HFFc6 (cell line): Measurements from ENCODE around the gene SKP1. TPM values are rescaled to one million over a fixed set of nuclear protein-coding genes. Genes with fewer than 3 reads are reported as not detected.

ENCODE experiments used
- DNase-seq: peaks from one replicate; pipeline ENCODE4 v3.0.0-alpha.2; 2018
- H3K27ac Mint-ChIP-seq: 2 replicates; pipeline ENCODE4 v1.8.0; 2020; ENCODE audit warnings: mild to moderate bottlenecking, mixed read lengths
- H3K27me3 Mint-ChIP-seq: 2 replicates; pipeline ENCODE4 v1.8.0; 2021; ENCODE audit warnings: mild to moderate bottlenecking, moderate library complexity, mixed read lengths; ENCODE audit not compliant: insufficient read depth
- H3K36me3 Mint-ChIP-seq: 2 replicates; pipeline ENCODE4 v1.8.0; 2021; ENCODE audit warnings: low read depth, mixed read lengths
- H3K4me1 Mint-ChIP-seq: 2 replicates; pipeline ENCODE4 v1.8.0; 2020; ENCODE audit warnings: low read depth, mixed read lengths
- H3K4me3 Mint-ChIP-seq: 2 replicates; pipeline ENCODE4 v1.8.0; 2020; ENCODE audit warnings: mild to moderate bottlenecking, moderate library complexity, mixed read lengths
- H3K9me3 Mint-ChIP-seq: 2 replicates; pipeline ENCODE4 v1.8.0; 2020; ENCODE audit warnings: mild to moderate bottlenecking, mixed read lengths
- total RNA-seq, 6 experiments: library from RNA; stranded (reverse); fragmentation: NEBNext Ultra II Directional; extraction: Animal tissue kit (Norgen Biotek cat#: 25700); gene quantifications; 2 replicates in 1 of 6; 3 replicates in 5 of 6; pipeline ENCODE4 v1.2.3, GENCODE V29; 2021
- TF ChIP-seq, protein P1 (sequence below): fragments of 200-600 bp; sonication (generic); IDR thresholded peaks from 2 replicates; pipeline ENCODE4 v1.5.0; 2021; ENCODE audit warnings: antibody characterized with exemption, mild to moderate bottlenecking

The SKP1 gene
- total RNA-seq, 6 experiments from 2014 or later, result 419 to 474 (median 442) TPM

DNA sequence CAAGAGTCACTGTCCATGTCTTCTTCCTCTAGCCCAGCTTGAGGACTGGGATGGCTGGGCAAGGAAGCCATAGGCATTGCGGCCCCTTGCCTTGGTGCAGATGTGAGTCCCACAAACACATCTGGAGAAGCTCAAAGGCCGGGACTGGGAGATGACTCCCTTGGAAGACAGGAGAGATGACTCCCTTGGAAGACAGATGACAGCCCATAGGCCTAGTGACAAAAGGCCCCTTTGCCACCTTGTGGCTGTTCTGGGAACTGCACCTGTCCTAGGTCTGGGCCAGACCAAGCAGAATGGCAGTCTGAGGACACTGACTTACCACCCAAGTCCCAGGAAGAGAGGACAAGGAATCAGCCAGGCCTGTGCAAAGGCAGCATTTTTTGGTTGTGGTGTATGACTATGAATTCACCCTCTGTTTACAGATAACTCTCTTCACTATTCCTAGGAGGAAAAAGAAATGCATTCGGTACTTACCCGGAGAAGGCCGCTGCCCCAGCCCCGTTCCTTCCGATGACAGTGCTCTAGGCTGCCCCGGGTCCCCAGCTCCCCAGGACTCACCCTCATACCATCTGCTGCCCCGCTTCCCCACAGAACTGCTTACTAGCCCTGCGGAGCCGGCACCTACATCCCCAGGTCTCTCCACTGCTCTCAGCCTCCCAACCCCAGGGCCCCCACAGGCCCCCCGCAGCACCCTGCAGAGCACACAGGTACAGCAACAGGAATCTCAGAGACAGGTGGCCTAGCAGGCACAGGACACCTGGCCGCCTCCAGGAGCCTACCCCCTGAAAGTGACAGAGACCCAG lies 30.8 kb downstream of the SKP1 start:
- H3K4me3 Mint-ChIP-seq, result no peak overlapping the region
- peaks cover 19% of the 10 kb centered on the region for H3K4me1 Mint-ChIP-seq
- no peaks in the 10 kb centered on the region for H3K9me3 Mint-ChIP-seq
- TF ChIP-seq, protein P1, sequence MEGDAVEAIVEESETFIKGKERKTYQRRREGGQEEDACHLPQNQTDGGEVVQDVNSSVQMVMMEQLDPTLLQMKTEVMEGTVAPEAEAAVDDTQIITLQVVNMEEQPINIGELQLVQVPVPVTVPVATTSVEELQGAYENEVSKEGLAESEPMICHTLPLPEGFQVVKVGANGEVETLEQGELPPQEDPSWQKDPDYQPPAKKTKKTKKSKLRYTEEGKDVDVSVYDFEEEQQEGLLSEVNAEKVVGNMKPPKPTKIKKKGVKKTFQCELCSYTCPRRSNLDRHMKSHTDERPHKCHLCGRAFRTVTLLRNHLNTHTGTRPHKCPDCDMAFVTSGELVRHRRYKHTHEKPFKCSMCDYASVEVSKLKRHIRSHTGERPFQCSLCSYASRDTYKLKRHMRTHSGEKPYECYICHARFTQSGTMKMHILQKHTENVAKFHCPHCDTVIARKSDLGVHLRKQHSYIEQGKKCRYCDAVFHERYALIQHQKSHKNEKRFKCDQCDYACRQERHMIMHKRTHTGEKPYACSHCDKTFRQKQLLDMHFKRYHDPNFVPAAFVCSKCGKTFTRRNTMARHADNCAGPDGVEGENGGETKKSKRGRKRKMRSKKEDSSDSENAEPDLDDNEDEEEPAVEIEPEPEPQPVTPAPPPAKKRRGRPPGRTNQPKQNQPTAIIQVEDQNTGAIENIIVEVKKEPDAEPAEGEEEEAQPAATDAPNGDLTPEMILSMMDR, result peak; percentile 97
- DNase-seq, result peak; percentile 69
- H3K36me3 Mint-ChIP-seq, result peaks cover 5% of the 10 kb centered on the region
- H3K27me3 Mint-ChIP-seq, result peaks cover 2% of the 10 kb centered on the region; the same call in 1 of the 2 replicates
- peak overlapping the region; percentile 29; the same call in 1 of the 2 replicates for H3K27ac Mint-ChIP-seq

DNA sequence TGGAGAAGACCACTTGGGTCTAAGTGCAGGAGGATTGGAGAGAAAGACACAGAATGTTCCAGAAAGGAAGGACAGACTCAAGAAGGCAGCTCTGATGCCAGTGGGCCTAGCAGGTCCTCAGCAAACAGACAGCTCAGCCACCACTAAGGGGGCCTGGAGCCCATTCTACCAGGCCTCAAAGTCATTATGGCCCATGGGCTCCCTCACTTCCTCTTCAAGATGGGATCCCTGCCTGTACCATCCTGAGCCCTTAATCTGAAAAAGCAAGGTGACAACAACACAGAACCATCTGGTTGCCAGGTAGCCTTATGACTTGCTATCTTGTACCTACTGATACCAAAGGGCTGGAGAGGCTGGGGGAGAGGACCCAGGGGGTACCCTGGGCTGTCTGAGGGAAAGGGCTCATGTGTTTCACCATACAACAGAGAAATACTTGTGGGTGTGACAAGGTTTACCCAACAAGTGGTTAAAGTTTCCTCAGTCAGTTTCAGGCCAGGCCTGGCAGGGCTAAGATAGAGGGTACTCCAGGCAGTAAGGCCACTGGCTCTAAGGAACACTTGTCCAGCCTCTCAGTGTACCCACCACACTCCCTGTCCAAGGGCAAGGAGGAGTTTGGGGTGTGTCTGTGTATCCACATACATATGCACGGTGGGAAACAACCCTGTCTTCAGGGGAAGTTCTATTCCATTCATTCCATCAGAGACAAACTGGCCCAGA lies 31.6 kb downstream of the SKP1 start:
- DNase-seq, result no peak
- H3K27me3 Mint-ChIP-seq, result peaks cover 2% of the 10 kb centered on the region; the same call in 1 of the 2 replicates
- peaks cover 26% of the 10 kb centered on the region for H3K4me1 Mint-ChIP-seq
- peaks cover 5% of the 10 kb centered on the region for H3K36me3 Mint-ChIP-seq
- H3K27ac Mint-ChIP-seq, result no peak overlapping the region
- H3K9me3 Mint-ChIP-seq, result no peaks in the 10 kb centered on the region
- TF ChIP-seq, protein P1, result no peak
- H3K4me3 Mint-ChIP-seq, result no peak overlapping the region

DNA sequence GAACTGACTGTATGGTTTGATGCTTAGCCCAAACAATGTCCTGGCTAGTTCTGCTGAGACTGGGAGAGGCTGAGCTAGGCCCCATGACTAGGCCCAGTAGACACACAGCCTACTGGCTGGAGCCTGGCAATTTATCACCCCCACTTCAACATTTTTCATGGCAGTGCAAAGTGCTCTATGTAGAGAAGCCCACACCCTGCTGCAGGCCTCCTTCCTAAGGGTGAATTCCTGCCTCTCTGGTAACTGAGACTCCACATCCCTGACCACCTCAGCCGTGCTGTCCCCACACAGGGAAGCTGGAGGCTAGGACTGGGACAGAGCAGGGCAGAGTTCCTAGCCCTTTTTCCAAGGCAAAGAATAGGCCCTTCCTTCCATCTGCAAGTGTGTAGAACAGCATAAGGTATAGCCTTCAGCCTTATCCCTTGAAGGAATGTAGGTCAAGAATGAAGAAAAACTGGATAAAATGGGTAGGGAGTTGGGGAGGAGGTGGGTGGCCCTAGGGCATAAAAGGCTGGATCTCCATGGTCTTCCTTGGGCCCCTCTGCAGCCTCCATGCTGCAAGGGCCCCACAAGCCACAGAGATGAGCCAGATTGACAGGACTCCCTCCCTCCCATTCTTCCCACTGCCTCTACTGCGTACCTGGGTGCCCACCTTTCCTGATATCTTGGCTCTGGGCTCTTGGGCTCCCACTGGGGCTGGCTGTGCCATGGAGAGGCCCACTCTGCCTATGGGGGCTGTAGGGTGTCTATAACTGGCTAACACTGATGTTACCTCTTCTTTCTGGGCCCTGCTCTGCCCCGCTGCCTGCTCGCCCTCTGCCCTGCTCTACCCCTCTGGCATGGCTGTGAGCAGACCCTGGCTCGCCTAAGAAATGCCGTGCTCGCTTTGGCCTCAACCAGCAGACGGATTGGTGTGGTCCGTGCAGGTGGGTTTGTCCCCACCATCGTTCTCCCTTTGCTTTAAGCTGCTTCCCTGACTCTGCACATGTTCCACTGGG lies 32.5 kb downstream of the SKP1 start:
- DNase-seq, result no peak
- Mint-ChIP-seq H3K9me3 (no peaks in the 10 kb centered on the region), H3K4me1 (peaks cover 29% of the 10 kb centered on the region), H3K27me3 (peaks cover 2% of the 10 kb centered on the region; the same call in 1 of the 2 replicates), H3K27ac (no peak overlapping the region), H3K4me3 (no peak overlapping the region; the same call in 1 of the 2 replicates), H3K36me3 (peaks cover 4% of the 10 kb centered on the region; the same call in 1 of the 2 replicates)
- TF ChIP-seq, protein P1, result no peak

DNA sequence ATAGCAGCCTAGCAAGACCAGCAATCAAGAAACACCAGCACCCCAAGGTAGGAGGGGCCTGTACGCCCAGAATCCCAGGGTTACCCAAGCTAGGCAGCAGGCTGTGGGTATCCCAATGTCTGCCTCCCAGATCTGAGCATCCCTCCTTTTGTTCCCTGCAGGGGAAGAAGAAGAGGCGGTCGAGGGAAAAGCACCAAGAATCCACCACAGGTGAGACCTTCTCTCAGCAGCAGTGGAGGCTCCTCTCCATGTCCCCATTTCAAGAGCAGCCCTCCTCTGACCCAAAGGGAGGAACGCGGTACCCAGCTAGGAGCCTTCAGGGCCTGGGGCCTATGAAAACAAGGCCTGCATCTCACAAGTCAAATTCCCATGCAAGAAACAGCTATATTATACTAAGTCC lies 33.3 kb downstream of the SKP1 start:
- Mint-ChIP-seq H3K27me3 (peaks cover 2% of the 10 kb centered on the region), H3K4me1 (peaks cover 38% of the 10 kb centered on the region), H3K4me3 (no peak overlapping the region), H3K27ac (no peak overlapping the region), H3K36me3 (no peaks in the 10 kb centered on the region), H3K9me3 (no peaks in the 10 kb centered on the region)
- TF ChIP-seq, protein P1, result no peak
- no peak for DNase-seq

DNA sequence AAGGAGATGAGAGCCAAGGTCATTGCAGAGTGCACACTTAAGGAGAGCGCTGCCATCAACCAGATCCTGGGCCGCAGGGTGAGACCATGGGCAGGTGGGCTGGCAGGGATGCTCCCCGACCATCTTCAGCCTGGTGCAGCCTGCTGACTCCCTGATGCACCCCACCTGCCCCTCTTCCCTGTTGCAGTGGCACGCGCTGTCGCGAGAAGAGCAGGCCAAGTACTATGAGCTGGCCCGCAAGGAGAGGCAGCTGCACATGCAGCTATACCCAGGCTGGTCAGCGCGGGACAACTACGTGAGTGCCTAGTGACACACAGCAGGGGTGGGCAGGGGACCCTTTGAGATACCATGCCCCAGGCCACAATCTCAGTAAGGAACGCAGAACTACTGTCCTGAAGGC lies 33.9 kb downstream of the SKP1 start:
- H3K27me3 Mint-ChIP-seq, result peaks cover 2% of the 10 kb centered on the region
- TF ChIP-seq, protein P1, result no peak

More for the DNA sequence above, 33.9 kb downstream of the SKP1 start:
- no peak for DNase-seq
- Mint-ChIP-seq H3K27ac (no peak overlapping the region), H3K9me3 (no peaks in the 10 kb centered on the region), H3K4me3 (no peak overlapping the region), H3K36me3 (no peaks in the 10 kb centered on the region), H3K4me1 (peaks cover 44% of the 10 kb centered on the region)
